Esophagus muscularis mucosa (tissue), 4 donors: ENCODE measurements around the gene OR52R1. TPM values are rescaled to one million over a fixed set of nuclear protein-coding genes. Genes with fewer than 3 reads are reported as not detected.

Experiments
- DNase-seq: peaks from one replicate; pipeline ENCODE4 v3.0.0-alpha.2; 2017; ENCODE audit errors: extremely low spot score
- H3K27ac ChIP-seq, 4 donors: fragments of 200-600 bp; sonication (generic); replicated peaks in 1 of 4; 1 replicate in 3 of 4; 2 replicates in 1 of 4; pipeline ENCODE4 v1.5.1; 2016 to 2019; ENCODE audit warnings: mild to moderate bottlenecking in 1 of 4
- H3K27me3 ChIP-seq, 4 donors: fragments of 200-600 bp; sonication (generic); one replicate each; pipeline versions ENCODE4 v1.5.1 to v1.6.0; 2016 to 2019
- H3K36me3 ChIP-seq, 4 donors: fragments of 200-600 bp; sonication (generic); one replicate each; pipeline ENCODE4 v1.5.1; 2016 to 2019
- H3K4me1 ChIP-seq, 4 donors: fragments of 200-600 bp; sonication (generic); one replicate each; pipeline ENCODE4 v1.5.1; 2016 to 2019
- H3K4me3 ChIP-seq, 4 donors: fragments of 200-600 bp; sonication (generic); 1 replicate in 2 of 4; 2 replicates in 2 of 4; pipeline ENCODE4 v1.5.1; 2016 to 2019; ENCODE audit warnings: mild to moderate bottlenecking in 4 of 4, moderate library complexity in 1 of 4
- H3K9me3 ChIP-seq, 4 donors: fragments of 200-600 bp; sonication (generic); 1 replicate in 3 of 4; 2 replicates in 1 of 4; pipeline ENCODE4 v1.5.1; 2016 to 2019
- CTCF ChIP-seq, 3 experiments: fragments of 200-600 bp in 2 of 3; fragments of 450-650 bp in 1 of 3; sonication (generic) in 2 of 3; IDR thresholded peaks; one replicate each; pipeline ENCODE4 v1.5.1; 2017 to 2019; ENCODE audit warnings: antibody characterized with exemption in 3 of 3, mild to moderate bottlenecking in 2 of 3, moderate library complexity in 1 of 3
- EP300 ChIP-seq: sonication (generic); formaldehyde crosslinking; IDR thresholded peaks from one replicate; pipeline ENCODE4 v1.6.1; 2017; ENCODE audit warnings: antibody characterized with exemption
- POLR2A ChIP-seq: fragments of 450-650 bp; IDR thresholded peaks from one replicate; pipeline ENCODE4 v1.6.1; 2017; ENCODE audit warnings: antibody characterized with exemption, moderate library complexity, mild to moderate bottlenecking, low read depth
- POLR2AphosphoS5 ChIP-seq, 2 donors: sonication (generic); formaldehyde crosslinking; IDR thresholded peaks; one replicate each; pipeline ENCODE4 v1.6.1; 2017; ENCODE audit warnings: antibody characterized with exemption in 2 of 2
- WGBS: methylation state at CpG from one replicate; pipeline ENCODE4 v1.1.5; 2018; 5-methylcytosine and 5-hydroxymethylcytosine counted together
- intact Hi-C: fragments of 100-400 bp; cut with DNase I; formaldehyde crosslinking; loops from one replicate; pipeline ENCODE4 v1.15.1; 2023
- total RNA-seq, 4 donors: library from RNA; depleted of rRNA; stranded (reverse); fragments of >200 nt; gene quantifications; one replicate each; pipeline versions ENCODE4 v1.1.0 to v1.2.1, GENCODE V29; 2016

OR52R1 gene
- total RNA-seq: not detected

- no peaks in the 10 kb centered on the region for H3K36me3 ChIP-seq
- no peaks in the 10 kb centered on the region for H3K27me3 ChIP-seq
- H3K9me3 ChIP-seq: no peaks in the 10 kb centered on the region
- DNase-seq: no peak
- TF ChIP-seq POLR2A: no peak
- TF ChIP-seq CTCF (IDR thresholded peaks at IDR 0.05): no peak
- TF ChIP-seq POLR2AphosphoS5 (IDR thresholded peaks at IDR 0.05): no peak
- TF ChIP-seq EP300: no peak
- 91% methylated on average over 3 of the region's 3 CpGs for WGBS
- no peaks in the 10 kb centered on the region for H3K4me1 ChIP-seq
- H3K27ac ChIP-seq: no peak within 1 kb of the TSS
- H3K4me3 ChIP-seq: no peak within 1 kb of the TSS
- intact Hi-C loops: no loop called here
These were observed at the start of gene OR52R1 for GRCh38 chr11:4804280-4804679. Gene OR52R1 (minus strand): TSS chr11:4804380. CDS start chr11:4804380, 0 bp downstream.

GRCh38 chr11:4851033-4851432, 46.9 kb upstream of the OR52R1 start:
- WGBS: 10% methylated on average over 4 of the region's 4 CpGs
- peaks cover 0 to 6% (median 2%) of the 10 kb centered on the region in 4 donors for H3K4me1 ChIP-seq
- intact Hi-C loops: no loop called here
- no peak for DNase-seq
- TF ChIP-seq EP300 (no peak), POLR2A (no peak), POLR2AphosphoS5 (IDR thresholded peaks at IDR 0.05) (no peak), CTCF (IDR thresholded peaks at IDR 0.05) (no peak)
- H3K4me3 ChIP-seq: no peak overlapping the region
- no peak overlapping the region for H3K27ac ChIP-seq
- no peaks in the 10 kb centered on the region for H3K36me3 ChIP-seq
- no peaks in the 10 kb centered on the region for H3K27me3 ChIP-seq
- H3K9me3 ChIP-seq: no peaks in the 10 kb centered on the region

- intact Hi-C loops: no loop called here
- WGBS: 74% methylated on average over 9 of the region's 9 CpGs
These were observed 44.8 kb upstream of the OR52R1 start, which contains the start of gene OR51S1 for GRCh38 chr11:4848908-4849532. Gene OR51S1 (minus strand): TSS chr11:4849208. CDS start chr11:4849208, 0 bp downstream.

GRCh38 chr11:4839851-4840549, 35.8 kb upstream of the OR52R1 start:
- H3K9me3 ChIP-seq: no peaks in the 10 kb centered on the region
- no peak for DNase-seq
- no peaks in the 10 kb centered on the region for H3K36me3 ChIP-seq
- H3K4me3 ChIP-seq: no peak overlapping the region
- H3K27me3 ChIP-seq: no peaks in the 10 kb centered on the region
- 94% methylated on average over 2 of the region's 2 CpGs for WGBS
- no peak overlapping the region for H3K27ac ChIP-seq
- TF ChIP-seq EP300 (no peak), POLR2AphosphoS5 (IDR thresholded peaks at IDR 0.05) (no peak), POLR2A (no peak), CTCF (IDR thresholded peaks at IDR 0.05) (no peak)
- intact Hi-C loops: no loop called here
- no peaks in the 10 kb centered on the region for H3K4me1 ChIP-seq

More at GRCh38 chr11:4848908-4849532, 44.8 kb upstream of the OR52R1 start, which contains the start of gene OR51S1:
- Histone ChIP-seq H3K27ac (no peak within 1 kb of the TSS), H3K27me3 (no peaks in the 10 kb centered on the region), H3K36me3 (no peaks in the 10 kb centered on the region), H3K9me3 (no peaks in the 10 kb centered on the region), H3K4me3 (no peak within 1 kb of the TSS), H3K4me1 (peaks cover 0 to 6% (median 2%) of the 10 kb centered on the region in 4 donors)
- TF ChIP-seq CTCF (IDR thresholded peaks at IDR 0.05): no peak
- TF ChIP-seq POLR2AphosphoS5 (IDR thresholded peaks at IDR 0.05): no peak
- no peak for TF ChIP-seq EP300
- TF ChIP-seq POLR2A: no peak
- DNase-seq: no peak
